ENCODE results near the gene EDC4. TPM values are rescaled to one million over a fixed set of nuclear protein-coding genes. Genes with fewer than 3 reads are reported as not detected.

EDC4 gene
- total and polyA plus RNA-seq, 2 of the 13 experiments (the other 11 are each of a cell fraction or from before 2014, with no cell fraction given): 51.4 to 59.1 TPM

- TF ChIP-seq, protein P1, sequence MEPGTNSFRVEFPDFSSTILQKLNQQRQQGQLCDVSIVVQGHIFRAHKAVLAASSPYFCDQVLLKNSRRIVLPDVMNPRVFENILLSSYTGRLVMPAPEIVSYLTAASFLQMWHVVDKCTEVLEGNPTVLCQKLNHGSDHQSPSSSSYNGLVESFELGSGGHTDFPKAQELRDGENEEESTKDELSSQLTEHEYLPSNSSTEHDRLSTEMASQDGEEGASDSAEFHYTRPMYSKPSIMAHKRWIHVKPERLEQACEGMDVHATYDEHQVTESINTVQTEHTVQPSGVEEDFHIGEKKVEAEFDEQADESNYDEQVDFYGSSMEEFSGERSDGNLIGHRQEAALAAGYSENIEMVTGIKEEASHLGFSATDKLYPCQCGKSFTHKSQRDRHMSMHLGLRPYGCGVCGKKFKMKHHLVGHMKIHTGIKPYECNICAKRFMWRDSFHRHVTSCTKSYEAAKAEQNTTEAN (CRISPR knock-in tag; conservative IDR thresholded peaks at IDR 0.05): peak; percentile 63; the same call in 1 of the 2 replicates
- TF ChIP-seq ZSCAN29 (CRISPR knock-in tag; conservative IDR thresholded peaks at IDR 0.05): no peak
- TF ChIP-seq TAF15 (IDR thresholded peaks at IDR 0.05; ENCODE audit: low read depth, low read length, poor library complexity, severe bottlenecking): no peak
- TF ChIP-seq, protein P2, sequence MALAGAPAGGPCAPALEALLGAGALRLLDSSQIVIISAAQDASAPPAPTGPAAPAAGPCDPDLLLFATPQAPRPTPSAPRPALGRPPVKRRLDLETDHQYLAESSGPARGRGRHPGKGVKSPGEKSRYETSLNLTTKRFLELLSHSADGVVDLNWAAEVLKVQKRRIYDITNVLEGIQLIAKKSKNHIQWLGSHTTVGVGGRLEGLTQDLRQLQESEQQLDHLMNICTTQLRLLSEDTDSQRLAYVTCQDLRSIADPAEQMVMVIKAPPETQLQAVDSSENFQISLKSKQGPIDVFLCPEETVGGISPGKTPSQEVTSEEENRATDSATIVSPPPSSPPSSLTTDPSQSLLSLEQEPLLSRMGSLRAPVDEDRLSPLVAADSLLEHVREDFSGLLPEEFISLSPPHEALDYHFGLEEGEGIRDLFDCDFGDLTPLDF (CRISPR knock-in tag; IDR thresholded peaks at IDR 0.05): no peak
- TF ChIP-seq MLXIP (CRISPR knock-in tag; IDR thresholded peaks at IDR 0.05; ENCODE audit: borderline replicate concordance): no peak
- no peak for TF ChIP-seq SP2 (CRISPR knock-in tag; IDR thresholded peaks at IDR 0.05)
- peak; percentile 17; the same call in 1 of the 2 replicates for TF ChIP-seq RXRA (CRISPR knock-in tag; IDR thresholded peaks at IDR 0.05)
- TF ChIP-seq, protein P3, sequence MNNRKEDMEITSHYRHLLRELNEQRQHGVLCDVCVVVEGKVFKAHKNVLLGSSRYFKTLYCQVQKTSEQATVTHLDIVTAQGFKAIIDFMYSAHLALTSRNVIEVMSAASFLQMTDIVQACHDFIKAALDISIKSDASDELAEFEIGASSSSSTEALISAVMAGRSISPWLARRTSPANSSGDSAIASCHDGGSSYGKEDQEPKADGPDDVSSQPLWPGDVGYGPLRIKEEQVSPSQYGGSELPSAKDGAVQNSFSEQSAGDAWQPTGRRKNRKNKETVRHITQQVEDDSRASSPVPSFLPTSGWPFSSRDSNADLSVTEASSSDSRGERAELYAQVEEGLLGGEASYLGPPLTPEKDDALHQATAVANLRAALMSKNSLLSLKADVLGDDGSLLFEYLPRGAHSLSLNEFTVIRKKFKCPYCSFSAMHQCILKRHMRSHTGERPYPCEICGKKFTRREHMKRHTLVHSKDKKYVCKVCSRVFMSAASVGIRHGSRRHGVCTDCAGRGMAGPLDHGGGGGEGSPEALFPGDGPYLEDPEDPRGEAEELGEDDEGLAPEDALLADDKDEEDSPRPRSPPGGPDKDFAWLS (CRISPR knock-in tag; IDR thresholded peaks at IDR 0.05; ENCODE audit: borderline replicate concordance): no peak
- TF ChIP-seq ZEB1 (IDR thresholded peaks at IDR 0.05; ENCODE audit: insufficient replicate concordance, low read depth): peak; percentile 68
- TF ChIP-seq SIX4 (CRISPR knock-in tag; IDR thresholded peaks at IDR 0.05): no peak
- TF ChIP-seq ZNF788 (CRISPR knock-in tag; IDR thresholded peaks at IDR 0.05; ENCODE audit: borderline replicate concordance): no peak
- no peak for TF ChIP-seq HMG20A (CRISPR knock-in tag; IDR thresholded peaks at IDR 0.05; ENCODE audit: borderline replicate concordance)
- TF ChIP-seq JUND (CRISPR knock-in tag; IDR thresholded peaks at IDR 0.05): no peak
- no peak for TF ChIP-seq ZNF607 (CRISPR knock-in tag; IDR thresholded peaks at IDR 0.05; ENCODE audit: borderline replicate concordance)
- peak; percentile 20 for TF ChIP-seq ZNF18 (CRISPR knock-in tag; IDR thresholded peaks at IDR 0.05; ENCODE audit: insufficient replicate concordance)
- TF ChIP-seq SNAI1 (CRISPR knock-in tag; IDR thresholded peaks at IDR 0.05; ENCODE audit: borderline replicate concordance): no peak
- no peak for TF ChIP-seq TGIF2 (CRISPR knock-in tag; IDR thresholded peaks at IDR 0.05)
- TF ChIP-seq, protein P4, sequence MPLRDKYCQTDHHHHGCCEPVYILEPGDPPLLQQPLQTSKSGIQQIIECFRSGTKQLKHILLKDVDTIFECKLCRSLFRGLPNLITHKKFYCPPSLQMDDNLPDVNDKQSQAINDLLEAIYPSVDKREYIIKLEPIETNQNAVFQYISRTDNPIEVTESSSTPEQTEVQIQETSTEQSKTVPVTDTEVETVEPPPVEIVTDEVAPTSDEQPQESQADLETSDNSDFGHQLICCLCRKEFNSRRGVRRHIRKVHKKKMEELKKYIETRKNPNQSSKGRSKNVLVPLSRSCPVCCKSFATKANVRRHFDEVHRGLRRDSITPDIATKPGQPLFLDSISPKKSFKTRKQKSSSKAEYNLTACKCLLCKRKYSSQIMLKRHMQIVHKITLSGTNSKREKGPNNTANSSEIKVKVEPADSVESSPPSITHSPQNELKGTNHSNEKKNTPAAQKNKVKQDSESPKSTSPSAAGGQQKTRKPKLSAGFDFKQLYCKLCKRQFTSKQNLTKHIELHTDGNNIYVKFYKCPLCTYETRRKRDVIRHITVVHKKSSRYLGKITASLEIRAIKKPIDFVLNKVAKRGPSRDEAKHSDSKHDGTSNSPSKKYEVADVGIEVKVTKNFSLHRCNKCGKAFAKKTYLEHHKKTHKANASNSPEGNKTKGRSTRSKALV (CRISPR knock-in tag; IDR thresholded peaks at IDR 0.05): no peak
- TF ChIP-seq DMAP1 (CRISPR knock-in tag; IDR thresholded peaks at IDR 0.05): no peak
- TF ChIP-seq ZNF3 (CRISPR knock-in tag; IDR thresholded peaks at IDR 0.05): no peak
- no peak for TF ChIP-seq ZNF629 (CRISPR knock-in tag; conservative IDR thresholded peaks at IDR 0.05)
Measured at GRCh38 chr16:67901734-67902133, 28.9 kb downstream of the EDC4 start (continued).
